GM18909 (cell line): ENCODE data around the gene PIEZO2.
"Not testable (repeated sequence)": the region's sequence is repeated elsewhere in the genome, so short reads cannot be mapped to it uniquely, and the experiment has no call there.

Source experiments
- ATAC-seq: cut with Tn5 transposase; IDR thresholded peaks from one replicate; pipeline ENCODE4 v1.9.1; 2021; ENCODE audit warnings: mild to moderate bottlenecking; ENCODE audit not compliant: unreplicated experiment, poor library complexity

Gene PIEZO2

GRCh38 chr18:10937743-10938640 is 211.4 kb downstream of the PIEZO2 start:
- ATAC-seq = no peak

- no peak for ATAC-seq
Observed at GRCh38 chr18:10936176-10937053, 213.0 kb downstream of the PIEZO2 start.

- ATAC-seq = no peak
Observed at GRCh38 chr18:10935588-10935987, 213.8 kb downstream of the PIEZO2 start.

- ATAC-seq = not testable (repeated sequence)
Observed at GRCh38 chr18:10933648-10934047, 215.7 kb downstream of the PIEZO2 start.

GRCh38 chr18:10930076-10930475 is 219.3 kb downstream of the PIEZO2 start:
- ATAC-seq = no peak

- peak; percentile 76 for ATAC-seq
Observed at GRCh38 chr18:10928772-10929373, 220.5 kb downstream of the PIEZO2 start.

- peak; percentile 52 for ATAC-seq
Observed at GRCh38 chr18:10928011-10928771, 221.2 kb downstream of the PIEZO2 start.

- ATAC-seq = no peak
Observed at GRCh38 chr18:10927286-10927992, 221.9 kb downstream of the PIEZO2 start.

GRCh38 chr18:10926621-10927161 is 222.7 kb downstream of the PIEZO2 start:
- no peak for ATAC-seq

GRCh38 chr18:10924290-10924689 is 225.1 kb downstream of the PIEZO2 start:
- ATAC-seq = no peak

- no peak for ATAC-seq
Observed at GRCh38 chr18:10923551-10924070, 225.8 kb downstream of the PIEZO2 start.

- ATAC-seq = no peak
Observed at GRCh38 chr18:10923141-10923540, 226.2 kb downstream of the PIEZO2 start.

GRCh38 chr18:10922712-10923111 is 226.7 kb downstream of the PIEZO2 start:
- ATAC-seq = not testable (repeated sequence)

- not testable (repeated sequence) for ATAC-seq
Observed at GRCh38 chr18:10920309-10920708, 229.1 kb downstream of the PIEZO2 start.

- ATAC-seq = no peak
Observed at GRCh38 chr18:10919851-10920250, 229.5 kb downstream of the PIEZO2 start.

GRCh38 chr18:10916865-10917264 is 232.5 kb downstream of the PIEZO2 start:
- no peak for ATAC-seq

GRCh38 chr18:10916387-10916786 is 233.0 kb downstream of the PIEZO2 start:
- ATAC-seq = no peak

- not testable (repeated sequence) for ATAC-seq
Observed at GRCh38 chr18:10915748-10916147, 233.6 kb downstream of the PIEZO2 start.

- ATAC-seq = not testable (repeated sequence)
Observed at GRCh38 chr18:10914610-10915009, 234.8 kb downstream of the PIEZO2 start.
